ENCODE data around the gene PDCL3.

The PDCL3 gene

GRCh38 chr2:100589527-100589926 is 26.7 kb downstream of the PDCL3 start:
- no CpG with 5 or more reads among the region's 3 CpGs for WGBS, 2 donors (ENCODE audit: extremely low coverage in 2 of 2, insufficient read length in 2 of 2, insufficient replicate concordance in 1 of 2)

DNA sequence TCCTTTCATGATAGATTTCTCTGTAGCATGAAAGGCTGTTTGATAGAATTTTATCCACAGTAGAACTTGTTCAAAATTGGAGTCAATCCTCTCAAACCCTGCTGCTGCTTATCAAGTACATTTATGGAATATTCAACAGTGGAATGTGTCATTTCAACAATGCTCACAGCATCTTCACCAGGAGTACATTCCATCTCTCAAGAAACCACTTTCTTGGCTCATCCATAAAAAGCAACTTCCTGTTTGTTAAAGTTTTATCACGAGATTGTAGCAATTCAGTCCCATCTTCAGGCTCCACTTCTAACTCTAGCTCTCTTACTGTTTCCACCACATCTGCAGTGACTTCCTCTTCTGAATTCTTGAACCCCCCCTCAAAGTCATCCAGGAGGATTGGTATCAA is 29.4 kb downstream of the PDCL3 start:
- H2BK5ac ChIP-seq (ENCODE audit: low read length) = no peak overlapping the region
- no peaks in the 10 kb centered on the region for H3K36me3 ChIP-seq (replicated peaks in 1 of 2; ENCODE audit: control insufficient read depth in 2 of 2, insufficient read depth in 2 of 2, low read length in 2 of 2)
- no peak overlapping the region for H3K23ac ChIP-seq (ENCODE audit: low read depth, low read length, poor library complexity)
- H3K79me1 ChIP-seq (ENCODE audit: low read depth, low read length) = no peaks in the 10 kb centered on the region
- no peaks in the 10 kb centered on the region for H3K4me1 ChIP-seq (ENCODE audit: control insufficient read depth in 2 of 2, insufficient read depth in 1 of 2, low read depth in 1 of 2, low read length in 2 of 2)
- no peak overlapping the region for H2BK120ac ChIP-seq (ENCODE audit: low read depth, low read length)
- H3K4me3 ChIP-seq (ENCODE audit: low read length in 2 of 2) = no peak overlapping the region
- H2AK5ac ChIP-seq (ENCODE audit: low read depth, low read length) = no peak overlapping the region
- H3K14ac ChIP-seq (ENCODE audit: low read length) = no peak overlapping the region
- no peak overlapping the region for H3K27ac ChIP-seq (replicated peaks; ENCODE audit: low read length)
- no peak overlapping the region for H3K9ac ChIP-seq (ENCODE audit: low read depth, low read length, poor library complexity)
- peaks cover 0 to 3% (median 0%) of the 10 kb centered on the region in 3 experiments for H3K27me3 ChIP-seq (ENCODE audit: control insufficient read depth in 3 of 3, insufficient read depth in 3 of 3, low read depth in 1 of 3, low read length in 3 of 3)
- no peak overlapping the region for H3K4ac ChIP-seq (ENCODE audit: low read length)
- no peak overlapping the region for H4K91ac ChIP-seq (ENCODE audit: low read depth, low read length, poor library complexity)
- H2AFZ ChIP-seq (ENCODE audit: low read length) = no peak overlapping the region
- H3K9me3 ChIP-seq (replicated peaks in 1 of 2; ENCODE audit: control insufficient read depth in 2 of 2, insufficient read depth in 1 of 2, low read depth in 1 of 2, low read length in 2 of 2) = no peaks in the 10 kb centered on the region
- no peak overlapping the region for H4K8ac ChIP-seq (ENCODE audit: low read depth, low read length)
- no peak overlapping the region for H3K18ac ChIP-seq (ENCODE audit: low read length)
- no peak for DNase-seq (ENCODE audit: low spot score)
- H2BK15ac ChIP-seq (ENCODE audit: low read length) = no peak overlapping the region
- WGBS, 2 donors (ENCODE audit: extremely low coverage in 2 of 2, insufficient read length in 2 of 2, insufficient replicate concordance in 1 of 2) = no CpG with 5 or more reads among the region's 1 CpG
- no peak overlapping the region for H2BK12ac ChIP-seq (ENCODE audit: low read length)
- no peak overlapping the region for H3K4me2 ChIP-seq (ENCODE audit: insufficient read depth, low read length, poor library complexity, severe bottlenecking)

More at GRCh38 chr2:100589527-100589926, 26.7 kb downstream of the PDCL3 start:
- no peaks in the 10 kb centered on the region for H3K79me1 ChIP-seq (ENCODE audit: low read depth, low read length)
- DNase-seq (ENCODE audit: low spot score) = no peak
- no peak overlapping the region for H2AFZ ChIP-seq (ENCODE audit: low read length)
- no peak overlapping the region for H4K8ac ChIP-seq (ENCODE audit: low read depth, low read length)
- no peak overlapping the region for H3K4ac ChIP-seq (ENCODE audit: low read length)
- no peaks in the 10 kb centered on the region for H3K4me1 ChIP-seq (ENCODE audit: control insufficient read depth in 2 of 2, insufficient read depth in 1 of 2, low read depth in 1 of 2, low read length in 2 of 2)
- H2BK120ac ChIP-seq (ENCODE audit: low read depth, low read length) = no peak overlapping the region
- H3K27ac ChIP-seq (replicated peaks; ENCODE audit: low read length) = no peak overlapping the region
- H3K36me3 ChIP-seq (replicated peaks in 1 of 2; ENCODE audit: control insufficient read depth in 2 of 2, insufficient read depth in 2 of 2, low read length in 2 of 2) = no peaks in the 10 kb centered on the region
- peak overlapping the region in 1 of 2 donors; percentile 52 for H3K4me3 ChIP-seq (ENCODE audit: low read length in 2 of 2)
- no peak overlapping the region for H2BK15ac ChIP-seq (ENCODE audit: low read length)
- H3K9ac ChIP-seq (ENCODE audit: low read depth, low read length, poor library complexity) = no peak overlapping the region
- H3K23ac ChIP-seq (ENCODE audit: low read depth, low read length, poor library complexity) = no peak overlapping the region
- no peak overlapping the region for H3K18ac ChIP-seq (ENCODE audit: low read length)
- no peak overlapping the region for H3K14ac ChIP-seq (ENCODE audit: low read length)
- H2BK12ac ChIP-seq (ENCODE audit: low read length) = no peak overlapping the region
- H3K4me2 ChIP-seq (ENCODE audit: insufficient read depth, low read length, poor library complexity, severe bottlenecking) = no peak overlapping the region
- H3K9me3 ChIP-seq (replicated peaks in 1 of 2; ENCODE audit: control insufficient read depth in 2 of 2, insufficient read depth in 1 of 2, low read depth in 1 of 2, low read length in 2 of 2) = peaks cover 0 to 3% of the 10 kb centered on the region in 2 donors
- H3K27me3 ChIP-seq (ENCODE audit: control insufficient read depth in 3 of 3, insufficient read depth in 3 of 3, low read depth in 1 of 3, low read length in 3 of 3) = peaks cover 0 to 3% (median 0%) of the 10 kb centered on the region in 3 experiments
- no peak overlapping the region for H2AK5ac ChIP-seq (ENCODE audit: low read depth, low read length)
- H2BK5ac ChIP-seq (ENCODE audit: low read length) = no peak overlapping the region
- H4K91ac ChIP-seq (ENCODE audit: low read depth, low read length, poor library complexity) = no peak overlapping the region

- Histone ChIP-seq H3K14ac (ENCODE audit: low read length) (no peak overlapping the region), H3K18ac (ENCODE audit: low read length) (no peak overlapping the region), H3K27ac (replicated peaks; ENCODE audit: low read length) (no peak overlapping the region), H2BK15ac (ENCODE audit: low read length) (no peak overlapping the region), H4K91ac (ENCODE audit: low read depth, low read length, poor library complexity) (no peak overlapping the region), H3K27me3 (ENCODE audit: control insufficient read depth in 3 of 3, insufficient read depth in 3 of 3, low read depth in 1 of 3, low read length in 3 of 3) (peaks cover 0 to 3% (median 0%) of the 10 kb centered on the region in 3 experiments), H3K4me2 (ENCODE audit: insufficient read depth, low read length, poor library complexity, severe bottlenecking) (no peak overlapping the region), H2BK5ac (ENCODE audit: low read length) (no peak overlapping the region), H3K79me1 (ENCODE audit: low read depth, low read length) (no peaks in the 10 kb centered on the region), H3K9ac (ENCODE audit: low read depth, low read length, poor library complexity) (no peak overlapping the region), H3K4me1 (ENCODE audit: control insufficient read depth in 2 of 2, insufficient read depth in 1 of 2, low read depth in 1 of 2, low read length in 2 of 2) (no peaks in the 10 kb centered on the region), H3K36me3 (replicated peaks in 1 of 2; ENCODE audit: control insufficient read depth in 2 of 2, insufficient read depth in 2 of 2, low read length in 2 of 2) (no peaks in the 10 kb centered on the region), H2AFZ (ENCODE audit: low read length) (no peak overlapping the region), H3K9me3 (replicated peaks in 1 of 2; ENCODE audit: control insufficient read depth in 2 of 2, insufficient read depth in 1 of 2, low read depth in 1 of 2, low read length in 2 of 2) (no peaks in the 10 kb centered on the region), H3K4ac (ENCODE audit: low read length) (no peak overlapping the region), H2BK120ac (ENCODE audit: low read depth, low read length) (no peak overlapping the region), H2BK12ac (ENCODE audit: low read length) (no peak overlapping the region), H3K4me3 (ENCODE audit: low read length in 2 of 2) (no peak overlapping the region), H2AK5ac (ENCODE audit: low read depth, low read length) (no peak overlapping the region), H3K23ac (ENCODE audit: low read depth, low read length, poor library complexity) (no peak overlapping the region), H4K8ac (ENCODE audit: low read depth, low read length) (no peak overlapping the region)
- no peak for DNase-seq (ENCODE audit: low spot score)
- no CpG with 5 or more reads among the region's 5 CpGs for WGBS, 2 donors (ENCODE audit: extremely low coverage in 2 of 2, insufficient read length in 2 of 2, insufficient replicate concordance in 1 of 2)
Observed at GRCh38 chr2:100596465-100596864, 33.7 kb downstream of the PDCL3 start.

GRCh38 chr2:100599566-100599965 is 36.8 kb downstream of the PDCL3 start:
- no peaks in the 10 kb centered on the region for H3K27me3 ChIP-seq (ENCODE audit: control insufficient read depth in 3 of 3, insufficient read depth in 3 of 3, low read depth in 1 of 3, low read length in 3 of 3)
- H2AFZ ChIP-seq (ENCODE audit: low read length) = peak overlapping the region; percentile 25
- no peak overlapping the region for H3K4me3 ChIP-seq (ENCODE audit: low read length in 2 of 2)
- no peak overlapping the region for H2BK5ac ChIP-seq (ENCODE audit: low read length)
- no peaks in the 10 kb centered on the region for H3K36me3 ChIP-seq (replicated peaks in 1 of 2; ENCODE audit: control insufficient read depth in 2 of 2, insufficient read depth in 2 of 2, low read length in 2 of 2)
- H4K91ac ChIP-seq (ENCODE audit: low read depth, low read length, poor library complexity) = no peak overlapping the region
- H3K79me1 ChIP-seq (ENCODE audit: low read depth, low read length) = no peaks in the 10 kb centered on the region
- H3K9me3 ChIP-seq (replicated peaks in 1 of 2; ENCODE audit: control insufficient read depth in 2 of 2, insufficient read depth in 1 of 2, low read depth in 1 of 2, low read length in 2 of 2) = no peaks in the 10 kb centered on the region
- H3K4ac ChIP-seq (ENCODE audit: low read length) = no peak overlapping the region
- no peak overlapping the region for H4K8ac ChIP-seq (ENCODE audit: low read depth, low read length)
- H2BK15ac ChIP-seq (ENCODE audit: low read length) = no peak overlapping the region
- no peak overlapping the region for H3K4me2 ChIP-seq (ENCODE audit: insufficient read depth, low read length, poor library complexity, severe bottlenecking)
- no peak overlapping the region for H2BK120ac ChIP-seq (ENCODE audit: low read depth, low read length)
- WGBS, 2 donors (ENCODE audit: extremely low coverage in 2 of 2, insufficient read length in 2 of 2, insufficient replicate concordance in 1 of 2) = no CpG with 5 or more reads among the region's 3 CpGs
- no peak overlapping the region for H3K18ac ChIP-seq (ENCODE audit: low read length)
- H2AK5ac ChIP-seq (ENCODE audit: low read depth, low read length) = no peak overlapping the region
- DNase-seq (ENCODE audit: low spot score) = no peak
- H3K9ac ChIP-seq (ENCODE audit: low read depth, low read length, poor library complexity) = no peak overlapping the region
- H3K23ac ChIP-seq (ENCODE audit: low read depth, low read length, poor library complexity) = no peak overlapping the region
- peaks cover 4 to 7% of the 10 kb centered on the region in 2 donors for H3K4me1 ChIP-seq (ENCODE audit: control insufficient read depth in 2 of 2, insufficient read depth in 1 of 2, low read depth in 1 of 2, low read length in 2 of 2)
- no peak overlapping the region for H2BK12ac ChIP-seq (ENCODE audit: low read length)
- H3K14ac ChIP-seq (ENCODE audit: low read length) = no peak overlapping the region
- no peak overlapping the region for H3K27ac ChIP-seq (replicated peaks; ENCODE audit: low read length)

All from neuronal stem cell (in vitro differentiated cells).